Stomach (tissue), 9 donors: ENCODE measurements around the gene KCNIP3. TPM values are rescaled to one million over a fixed set of nuclear protein-coding genes. Genes with fewer than 3 reads are reported as not detected.
"Not testable (repeated sequence)": the region's sequence is repeated elsewhere in the genome, so short reads cannot be mapped to it uniquely, and the experiment has no call there.

ENCODE experiments used
- DNase-seq, 2 donors: peaks; one replicate each; pipeline versions ENCODE4 v3.0.0 to v3.0.0-alpha.2; 2013 to 2019
- H3K27ac ChIP-seq, 5 donors: fragments of 200-600 bp in 4 of 5; sonication (generic) in 4 of 5; one replicate each; pipeline ENCODE4 v1.5.1; 2013 to 2019; ENCODE audit warnings: mild to moderate bottlenecking in 1 of 5, moderate library complexity in 1 of 5
- H3K27me3 ChIP-seq, 3 donors: fragments of 200-600 bp; sonication (generic); one replicate each; pipeline ENCODE4 v1.5.1; 2017 to 2019; ENCODE audit warnings: mixed run types in 1 of 3
- H3K36me3 ChIP-seq, 4 donors: fragments of 200-600 bp; sonication (generic); 1 replicate in 3 of 4; 2 replicates in 1 of 4; pipeline ENCODE4 v1.5.1; 2016 to 2019
- H3K4me1 ChIP-seq, 4 donors: fragments of 200-600 bp; sonication (generic); one replicate each; pipeline ENCODE4 v1.5.1; 2016 to 2019
- H3K4me3 ChIP-seq, 4 donors: fragments of 200-600 bp; sonication (generic) in 3 of 4; one replicate each; pipeline ENCODE4 v1.5.1; 2016 to 2019; ENCODE audit warnings: mild to moderate bottlenecking in 1 of 4
- H3K9me3 ChIP-seq, 4 donors: fragments of 200-600 bp; sonication (generic); one replicate each; pipeline ENCODE4 v1.5.1; 2016 to 2019
- CTCF ChIP-seq, 7 experiments: fragments of 450-650 bp in 4 of 7; fragments of 200-600 bp in 3 of 7; sonication (generic) in 3 of 7; IDR thresholded peaks; one replicate each; pipeline ENCODE4 v1.5.1; 2016 to 2019; ENCODE audit warnings: antibody characterized with exemption in 7 of 7, control low read depth in 2 of 7, mild to moderate bottlenecking in 1 of 7
- EP300 ChIP-seq: sonication (generic); formaldehyde crosslinking; IDR thresholded peaks from one replicate; pipeline ENCODE4 v1.6.1; 2017; ENCODE audit warnings: antibody characterized with exemption
- POLR2A ChIP-seq, 4 donors: fragments of 450-650 bp; IDR thresholded peaks; one replicate each; pipeline ENCODE4 v1.6.1; 2016; ENCODE audit warnings: antibody characterized with exemption in 4 of 4, control low read depth in 2 of 4, mild to moderate bottlenecking in 1 of 4, moderate library complexity in 1 of 4
- POLR2AphosphoS5 ChIP-seq, 3 donors: sonication (generic); formaldehyde crosslinking; IDR thresholded peaks; one replicate each; pipeline ENCODE4 v1.6.1; 2016; ENCODE audit warnings: antibody characterized with exemption in 3 of 3
- WGBS, 5 donors: extraction: QIAGEN DNeasy Blood & Tissue Kit in 3 of 5; methylation state at CpG; one replicate each; pipeline versions ENCODE4 v1.1.5 to v1.1.7; 2013 to 2018; 5-methylcytosine and 5-hydroxymethylcytosine counted together
- intact Hi-C: fragments of 100-400 bp; cut with DNase I; formaldehyde crosslinking; loops from one replicate; pipeline ENCODE4 v1.15.1; 2023; ENCODE audit warnings: low total_unique reads
- polyA plus RNA-seq, 3 donors: library from polyadenylated mRNA; stranded (reverse); fragments of 200-250 nt; gene quantifications; one replicate each; pipeline ENCODE4 v1.2.3, GENCODE V29; 2013
- total RNA-seq, 5 donors: library from RNA; depleted of rRNA; stranded (reverse); fragments of >200 nt; gene quantifications; one replicate each; pipeline versions ENCODE4 v1.1.0 to v1.2.3, GENCODE V29; 2014 to 2016
- donor health status: healthy with polysubstance abuse.
- donor health status: Bipolar disorder and iron deficiency.
- donor health status: healthy.

The KCNIP3 gene
- total and polyA plus RNA-seq, 8 donors, result 1.3 to 4.4 (median 2.7) TPM; not detected in 2

GRCh38 chr2:95353613-95354468 is 56.7 kb downstream of the KCNIP3 start:
- peak in 1 of 2 donors; percentile 20 for DNase-seq
- H3K9me3 ChIP-seq, result no peaks in the 10 kb centered on the region
- intact Hi-C loops, result no loop called here
- H3K4me3 ChIP-seq, result no peak overlapping the region
- H3K27ac ChIP-seq, result no peak overlapping the region
- H3K4me1 ChIP-seq, result no peaks in the 10 kb centered on the region
- TF ChIP-seq POLR2A (IDR thresholded peaks at IDR 0.05) (no peak), EP300 (no peak), POLR2AphosphoS5 (IDR thresholded peaks at IDR 0.05) (no peak)
- WGBS, 5 donors, result 80 to 84% (median 82%) methylated on average over 21 to 22 of the region's 22 CpGs
- H3K36me3 ChIP-seq, result no peaks in the 10 kb centered on the region
- no peaks in the 10 kb centered on the region for H3K27me3 ChIP-seq

- no peaks in the 10 kb centered on the region for H3K27me3 ChIP-seq
- H3K4me3 ChIP-seq, result no peak overlapping the region
- peak in 1 of 2 donors; percentile 21 for DNase-seq
- no peaks in the 10 kb centered on the region for H3K9me3 ChIP-seq
- no peaks in the 10 kb centered on the region for H3K36me3 ChIP-seq
- TF ChIP-seq POLR2AphosphoS5 (IDR thresholded peaks at IDR 0.05) (no peak), CTCF (IDR thresholded peaks at IDR 0.05) (no peak), POLR2A (IDR thresholded peaks at IDR 0.05) (no peak), EP300 (no peak)
- intact Hi-C loops, result no loop called here
- no peak overlapping the region for H3K27ac ChIP-seq
- 85 to 88% (median 86%) methylated on average over 5 of the region's 5 CpGs for WGBS, 5 donors
- H3K4me1 ChIP-seq, result no peaks in the 10 kb centered on the region
Observed at GRCh38 chr2:95354469-95354901, 57.3 kb downstream of the KCNIP3 start.

GRCh38 chr2:95354925-95355324 is 57.8 kb downstream of the KCNIP3 start:
- no peaks in the 10 kb centered on the region for H3K36me3 ChIP-seq
- no peaks in the 10 kb centered on the region for H3K4me1 ChIP-seq
- H3K4me3 ChIP-seq, result no peak overlapping the region
- intact Hi-C loops, result no loop called here
- peak in 1 of 2 donors; percentile 25 for DNase-seq
- no peak overlapping the region for H3K27ac ChIP-seq
- 83 to 92% (median 88%) methylated on average over 7 to 8 of the region's 8 CpGs for WGBS, 5 donors
- H3K9me3 ChIP-seq, result no peaks in the 10 kb centered on the region
- H3K27me3 ChIP-seq, result no peaks in the 10 kb centered on the region
- TF ChIP-seq CTCF (IDR thresholded peaks at IDR 0.05) (no peak), POLR2AphosphoS5 (IDR thresholded peaks at IDR 0.05) (no peak), POLR2A (IDR thresholded peaks at IDR 0.05) (no peak), EP300 (no peak)

GRCh38 chr2:95355486-95355885 is 58.3 kb downstream of the KCNIP3 start:
- H3K27me3 ChIP-seq, H3K36me3 ChIP-seq, H3K9me3 ChIP-seq, intact Hi-C loops, H3K4me1 ChIP-seq, H3K27ac ChIP-seq, DNase-seq, H3K4me3 ChIP-seq: not testable (repeated sequence)
- WGBS, 5 donors, result 90 to 97% (median 92%) methylated on average over 4 to 5 of the region's 5 CpGs

GRCh38 chr2:95356821-95357700 is 59.9 kb downstream of the KCNIP3 start:
- H3K27me3 ChIP-seq, result no peaks in the 10 kb centered on the region
- H3K27ac ChIP-seq, result no peak overlapping the region
- no peak for TF ChIP-seq EP300
- no peaks in the 10 kb centered on the region for H3K4me1 ChIP-seq
- no peaks in the 10 kb centered on the region for H3K36me3 ChIP-seq
- no peak overlapping the region for H3K4me3 ChIP-seq
- no peaks in the 10 kb centered on the region for H3K9me3 ChIP-seq
- intact Hi-C loops, result no loop called here
- WGBS, 5 donors, result 85 to 99% (median 94%) methylated on average over 8 to 12 of the region's 12 CpGs
- DNase-seq, result peak in 1 of 2 donors; percentile 19
